HepG2 (cell line): ENCODE measurements around the gene KIAA0930. TPM values are rescaled to one million over a fixed set of nuclear protein-coding genes. Genes with fewer than 3 reads are reported as not detected.

Source experiments
- ARID2 ChIP-seq: sonication (generic); formaldehyde crosslinking; IDR thresholded peaks from 2 replicates; pipeline ENCODE4 v1.8.1; 2022; ENCODE audit warnings: mild to moderate bottlenecking, missing genetic modification reagents, borderline replicate concordance
- NBN ChIP-seq: fragments of 450-650 bp; conservative IDR thresholded peaks from 2 replicates; pipeline ENCODE4 v1.6.1; 2017
- PTBP1 ChIP-seq: fragments of 200-400 bp; formaldehyde crosslinking; IDR thresholded peaks from 2 replicates; pipeline ENCODE4 v1.6.1; 2018; ENCODE audit warnings: low read length, low read depth; ENCODE audit not compliant: poor library complexity, severe bottlenecking
- SMAD3 ChIP-seq: sonication (generic); formaldehyde crosslinking; IDR thresholded peaks from 2 replicates; pipeline ENCODE4 v1.4.0; 2020; ENCODE audit warnings: missing genetic modification reagents
- ZNF260 ChIP-seq: sonication (generic); formaldehyde crosslinking; IDR thresholded peaks from 2 replicates; pipeline ENCODE4 v1.4.0; 2020; ENCODE audit warnings: missing genetic modification reagents, low read depth, mild to moderate bottlenecking, borderline replicate concordance
- ZNF333 ChIP-seq: sonication (generic); formaldehyde crosslinking; IDR thresholded peaks from 2 replicates; pipeline ENCODE4 v1.4.0; 2020; ENCODE audit warnings: mild to moderate bottlenecking, missing genetic modification reagents, borderline replicate concordance
- ZNF564 ChIP-seq: sonication (generic); formaldehyde crosslinking; IDR thresholded peaks from 2 replicates; pipeline ENCODE4 v1.8.1; 2023; ENCODE audit warnings: mild to moderate bottlenecking, missing genetic modification reagents
- ZNF746 ChIP-seq: sonication (generic); formaldehyde crosslinking; IDR thresholded peaks from 2 replicates; pipeline ENCODE4 v1.8.0; 2022; ENCODE audit warnings: mild to moderate bottlenecking, missing genetic modification reagents
- ZNF761 ChIP-seq: sonication (generic); formaldehyde crosslinking; conservative IDR thresholded peaks from 2 replicates; pipeline ENCODE4 v1.4.0; 2020; ENCODE audit warnings: mild to moderate bottlenecking, missing genetic modification reagents
- ZNF776 ChIP-seq: sonication (generic); formaldehyde crosslinking; IDR thresholded peaks from 2 replicates; pipeline ENCODE4 v1.4.0; 2020; ENCODE audit warnings: mild to moderate bottlenecking, missing genetic modification reagents
- polyA plus RNA-seq, 8 experiments: library from polyadenylated mRNA; depleted of rRNA in 3 of 8; stranded (reverse) in 7 of 8; unstranded in 1 of 8; fragments of >200 nt; fragmentation: Illumina TruSeq in 4 of 8; extraction: Trizol in 4 of 8; gene quantifications; 2 replicates each; pipeline versions ENCODE4 v1.2.1 to v1.2.3, GENCODE V29; 2011 to 2016; ENCODE audit warnings: low read depth in 4 of 8, missing spikeins in 1 of 8, mixed read lengths in 1 of 8; ENCODE audit not compliant: insufficient read depth in 1 of 8
- total RNA-seq, 5 experiments: library from RNA; depleted of rRNA; stranded (reverse); fragments of >200 nt; fragmentation: Illumina TruSeq; extraction: Trizol; gene quantifications; 2 replicates each; pipeline ENCODE4 v1.2.3, GENCODE V29; 2016; ENCODE audit warnings: low read depth in 1 of 5
- TF ChIP-seq, protein P1 (sequence below): sonication (generic); formaldehyde crosslinking; IDR thresholded peaks from 2 replicates; pipeline ENCODE4 v1.4.0; 2020; ENCODE audit warnings: missing genetic modification reagents, borderline replicate concordance
- TF ChIP-seq, protein P2 (sequence below): sonication (generic); formaldehyde crosslinking; IDR thresholded peaks from 2 replicates; pipeline ENCODE4 v1.4.0; 2020; ENCODE audit warnings: missing genetic modification reagents, mild to moderate bottlenecking, borderline replicate concordance
- TF ChIP-seq, protein P3 (sequence below): sonication (generic); formaldehyde crosslinking; IDR thresholded peaks from 2 replicates; pipeline ENCODE4 v1.8.0; 2022; ENCODE audit warnings: missing genetic modification reagents, low read depth, mild to moderate bottlenecking, borderline replicate concordance
- TF ChIP-seq, protein P4 (sequence below): sonication (generic); formaldehyde crosslinking; IDR thresholded peaks from 2 replicates; pipeline ENCODE4 v1.5.0; 2020; ENCODE audit warnings: mild to moderate bottlenecking, missing genetic modification reagents
- TF ChIP-seq, protein P5 (sequence below): sonication (generic); formaldehyde crosslinking; IDR thresholded peaks from 2 replicates; pipeline ENCODE4 v1.8.1; 2023; ENCODE audit warnings: mild to moderate bottlenecking, missing genetic modification reagents
- TF ChIP-seq, protein P6 (sequence below): conservative IDR thresholded peaks from 2 replicates; pipeline ENCODE4 v1.6.1; 2018; ENCODE audit warnings: missing genetic modification reagents

Gene KIAA0930
- total and polyA plus RNA-seq, 2 of the 13 experiments (the other 11 are each of a cell fraction or from before 2014, with no cell fraction given), result 27.0 to 38.2 TPM

DNA sequence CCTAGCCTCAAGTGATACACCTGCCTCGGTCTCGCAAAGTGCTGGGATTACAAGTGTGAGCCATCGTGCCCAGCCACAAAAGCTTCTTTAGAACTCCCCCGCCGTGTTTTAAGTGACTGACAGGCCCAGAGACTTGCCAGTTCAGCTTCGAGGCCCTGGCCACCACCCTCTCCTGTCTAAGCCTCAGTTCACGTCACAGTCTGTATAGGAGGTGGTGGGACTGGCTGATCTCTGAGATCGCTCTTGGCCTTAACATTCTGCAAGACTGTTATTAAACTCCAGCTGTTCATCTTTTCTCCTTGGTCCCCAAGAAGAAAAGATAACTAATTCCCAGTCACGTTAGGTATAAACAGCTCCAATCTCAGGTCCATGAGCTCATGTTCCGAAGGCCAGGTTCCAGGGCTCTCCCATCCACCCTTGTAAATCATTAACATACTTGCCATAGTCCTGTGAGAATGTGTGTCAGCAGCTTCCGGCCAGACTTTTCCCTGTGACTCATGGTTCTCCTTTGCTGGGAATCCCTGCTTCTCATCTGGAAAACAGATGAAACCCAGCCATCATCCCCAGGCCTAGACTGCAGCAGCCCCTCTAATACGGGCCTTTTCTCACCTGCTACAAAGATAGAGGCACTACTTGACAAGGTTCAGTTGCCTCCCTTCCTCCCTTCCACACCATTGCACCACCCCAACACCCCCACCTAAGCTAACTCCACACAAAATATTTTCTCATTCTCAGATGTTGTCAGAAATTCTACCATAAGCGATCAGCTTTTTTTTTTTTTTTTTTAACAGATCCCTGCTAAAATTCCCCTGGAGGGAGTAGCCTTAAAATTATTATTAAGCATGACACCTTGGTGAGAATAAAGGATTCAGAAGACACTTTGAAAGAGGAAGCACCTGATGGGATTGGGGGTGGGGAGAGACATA lies 5.6 kb upstream of the KIAA0930 start (continued):
- TF ChIP-seq, protein P1, sequence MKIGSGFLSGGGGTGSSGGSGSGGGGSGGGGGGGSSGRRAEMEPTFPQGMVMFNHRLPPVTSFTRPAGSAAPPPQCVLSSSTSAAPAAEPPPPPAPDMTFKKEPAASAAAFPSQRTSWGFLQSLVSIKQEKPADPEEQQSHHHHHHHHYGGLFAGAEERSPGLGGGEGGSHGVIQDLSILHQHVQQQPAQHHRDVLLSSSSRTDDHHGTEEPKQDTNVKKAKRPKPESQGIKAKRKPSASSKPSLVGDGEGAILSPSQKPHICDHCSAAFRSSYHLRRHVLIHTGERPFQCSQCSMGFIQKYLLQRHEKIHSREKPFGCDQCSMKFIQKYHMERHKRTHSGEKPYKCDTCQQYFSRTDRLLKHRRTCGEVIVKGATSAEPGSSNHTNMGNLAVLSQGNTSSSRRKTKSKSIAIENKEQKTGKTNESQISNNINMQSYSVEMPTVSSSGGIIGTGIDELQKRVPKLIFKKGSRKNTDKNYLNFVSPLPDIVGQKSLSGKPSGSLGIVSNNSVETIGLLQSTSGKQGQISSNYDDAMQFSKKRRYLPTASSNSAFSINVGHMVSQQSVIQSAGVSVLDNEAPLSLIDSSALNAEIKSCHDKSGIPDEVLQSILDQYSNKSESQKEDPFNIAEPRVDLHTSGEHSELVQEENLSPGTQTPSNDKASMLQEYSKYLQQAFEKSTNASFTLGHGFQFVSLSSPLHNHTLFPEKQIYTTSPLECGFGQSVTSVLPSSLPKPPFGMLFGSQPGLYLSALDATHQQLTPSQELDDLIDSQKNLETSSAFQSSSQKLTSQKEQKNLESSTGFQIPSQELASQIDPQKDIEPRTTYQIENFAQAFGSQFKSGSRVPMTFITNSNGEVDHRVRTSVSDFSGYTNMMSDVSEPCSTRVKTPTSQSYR (CRISPR knock-in tag), result no peak
- TF ChIP-seq, protein P2, sequence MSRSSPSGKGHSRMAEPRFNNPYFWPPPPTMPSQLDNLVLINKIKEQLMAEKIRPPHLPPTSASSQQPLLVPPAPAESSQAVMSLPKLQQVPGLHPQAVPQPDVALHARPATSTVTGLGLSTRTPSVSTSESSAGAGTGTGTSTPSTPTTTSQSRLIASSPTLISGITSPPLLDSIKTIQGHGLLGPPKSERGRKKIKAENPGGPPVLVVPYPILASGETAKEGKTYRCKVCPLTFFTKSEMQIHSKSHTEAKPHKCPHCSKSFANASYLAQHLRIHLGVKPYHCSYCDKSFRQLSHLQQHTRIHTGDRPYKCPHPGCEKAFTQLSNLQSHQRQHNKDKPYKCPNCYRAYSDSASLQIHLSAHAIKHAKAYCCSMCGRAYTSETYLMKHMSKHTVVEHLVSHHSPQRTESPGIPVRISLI (CRISPR knock-in tag), result no peak
- TF ChIP-seq ARID2 (CRISPR knock-in tag), result no peak
- TF ChIP-seq ZNF746 (CRISPR knock-in tag), result 0 out of 2 replicates have a peak, but pooled peaks have one; percentile 6
- TF ChIP-seq ZNF564 (CRISPR knock-in tag), result peak; percentile 34; the same call in 1 of the 2 replicates
- no peak for TF ChIP-seq SMAD3 (CRISPR knock-in tag)
- TF ChIP-seq ZNF333, result no peak
- TF ChIP-seq ZNF776 (CRISPR knock-in tag), result no peak
- TF ChIP-seq, protein P3, sequence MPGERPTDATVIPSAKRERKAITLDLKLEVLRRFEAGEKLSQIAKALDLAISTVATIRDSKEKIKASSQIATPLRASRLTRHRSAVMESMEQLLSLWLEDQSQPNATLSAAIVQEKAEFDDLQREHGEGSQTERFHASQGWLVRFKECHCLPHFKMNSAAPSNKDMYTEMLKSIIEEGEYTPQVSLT (CRISPR knock-in tag), result no peak
- TF ChIP-seq NBN, result no peak
- TF ChIP-seq ZNF761, result no peak
- TF ChIP-seq, protein P4, sequence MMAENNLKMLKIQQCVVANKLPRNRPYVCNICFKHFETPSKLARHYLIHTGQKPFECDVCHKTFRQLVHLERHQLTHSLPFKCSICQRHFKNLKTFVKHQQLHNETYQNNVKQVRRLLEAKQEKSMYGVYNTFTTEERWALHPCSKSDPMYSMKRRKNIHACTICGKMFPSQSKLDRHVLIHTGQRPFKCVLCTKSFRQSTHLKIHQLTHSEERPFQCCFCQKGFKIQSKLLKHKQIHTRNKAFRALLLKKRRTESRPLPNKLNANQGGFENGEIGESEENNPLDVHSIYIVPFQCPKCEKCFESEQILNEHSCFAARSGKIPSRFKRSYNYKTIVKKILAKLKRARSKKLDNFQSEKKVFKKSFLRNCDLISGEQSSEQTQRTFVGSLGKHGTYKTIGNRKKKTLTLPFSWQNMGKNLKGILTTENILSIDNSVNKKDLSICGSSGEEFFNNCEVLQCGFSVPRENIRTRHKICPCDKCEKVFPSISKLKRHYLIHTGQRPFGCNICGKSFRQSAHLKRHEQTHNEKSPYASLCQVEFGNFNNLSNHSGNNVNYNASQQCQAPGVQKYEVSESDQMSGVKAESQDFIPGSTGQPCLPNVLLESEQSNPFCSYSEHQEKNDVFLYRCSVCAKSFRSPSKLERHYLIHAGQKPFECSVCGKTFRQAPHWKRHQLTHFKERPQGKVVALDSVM (CRISPR knock-in tag), result peak; percentile 35; the same call in 1 of the 2 replicates
- TF ChIP-seq, protein P5, sequence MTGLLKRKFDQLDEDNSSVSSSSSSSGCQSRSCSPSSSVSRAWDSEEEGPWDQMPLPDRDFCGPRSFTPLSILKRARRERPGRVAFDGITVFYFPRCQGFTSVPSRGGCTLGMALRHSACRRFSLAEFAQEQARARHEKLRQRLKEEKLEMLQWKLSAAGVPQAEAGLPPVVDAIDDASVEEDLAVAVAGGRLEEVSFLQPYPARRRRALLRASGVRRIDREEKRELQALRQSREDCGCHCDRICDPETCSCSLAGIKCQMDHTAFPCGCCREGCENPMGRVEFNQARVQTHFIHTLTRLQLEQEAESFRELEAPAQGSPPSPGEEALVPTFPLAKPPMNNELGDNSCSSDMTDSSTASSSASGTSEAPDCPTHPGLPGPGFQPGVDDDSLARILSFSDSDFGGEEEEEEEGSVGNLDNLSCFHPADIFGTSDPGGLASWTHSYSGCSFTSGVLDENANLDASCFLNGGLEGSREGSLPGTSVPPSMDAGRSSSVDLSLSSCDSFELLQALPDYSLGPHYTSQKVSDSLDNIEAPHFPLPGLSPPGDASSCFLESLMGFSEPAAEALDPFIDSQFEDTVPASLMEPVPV, result peak; percentile 79
- TF ChIP-seq ZNF260, result no peak
- TF ChIP-seq, protein P6, sequence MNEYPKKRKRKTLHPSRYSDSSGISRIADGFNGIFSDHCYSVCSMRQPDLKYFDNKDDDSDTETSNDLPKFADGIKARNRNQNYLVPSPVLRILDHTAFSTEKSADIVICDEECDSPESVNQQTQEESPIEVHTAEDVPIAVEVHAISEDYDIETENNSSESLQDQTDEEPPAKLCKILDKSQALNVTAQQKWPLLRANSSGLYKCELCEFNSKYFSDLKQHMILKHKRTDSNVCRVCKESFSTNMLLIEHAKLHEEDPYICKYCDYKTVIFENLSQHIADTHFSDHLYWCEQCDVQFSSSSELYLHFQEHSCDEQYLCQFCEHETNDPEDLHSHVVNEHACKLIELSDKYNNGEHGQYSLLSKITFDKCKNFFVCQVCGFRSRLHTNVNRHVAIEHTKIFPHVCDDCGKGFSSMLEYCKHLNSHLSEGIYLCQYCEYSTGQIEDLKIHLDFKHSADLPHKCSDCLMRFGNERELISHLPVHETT (CRISPR knock-in tag), result no peak
- TF ChIP-seq PTBP1, result no peak
